HEK293 (cell line): ENCODE measurements around the gene KIAA0232.
"Not testable (repeated sequence)": the region's sequence is repeated elsewhere in the genome, so short reads cannot be mapped to it uniquely, and the experiment has no call there.

Experiments used
- CTCF ChIA-PET: fragments of 350-600 bp; formaldehyde crosslinking; extraction: SDS; loops from one replicate; lab custom pipeline; 2021; ENCODE audit warnings: antibody characterized with exemption; lab: Yijun Ruan, JAX
- POLR2A ChIA-PET: fragments of 300-600 bp; formaldehyde crosslinking; extraction: SDS; loops from one replicate; lab custom pipeline; 2020; ENCODE audit warnings: antibody characterized with exemption, inconsistent platforms; lab: Yijun Ruan, JAX
- H3K27ac ChIP-seq: fragments of 200-500 bp; sonication (Bioruptor generic); 2 replicates; pipeline ENCODE4 v1.5.1; 2014; ENCODE audit warnings: low read depth, low read length, control low read depth, inconsistent platforms; ENCODE audit errors: extremely low read depth
- H3K36me3 ChIP-seq, 2 experiments: fragments of 200-500 bp in 1 of 2; sonication (Bioruptor generic) in 1 of 2; 1 replicate in 1 of 2; 2 replicates in 1 of 2; pipeline ENCODE4 v1.5.1; 2014 to 2017; ENCODE audit warnings: inconsistent platforms in 2 of 2, low read length in 2 of 2; ENCODE audit not compliant: control insufficient read depth in 2 of 2, insufficient read depth in 1 of 2
- H3K4me1 ChIP-seq: fragments of 200-500 bp; sonication (Bioruptor generic); 2 replicates; pipeline ENCODE4 v1.5.1; 2014; ENCODE audit warnings: mild to moderate bottlenecking, low read length, inconsistent platforms; ENCODE audit not compliant: control insufficient read depth, insufficient read depth
- H3K4me3 ChIP-seq: 2 replicates; pipeline ENCODE4 v1.5.1; 2011; ENCODE audit warnings: low read depth, mild to moderate bottlenecking, control low read depth, low read length, moderate library complexity
- H3K9me3 ChIP-seq: fragments of 200-500 bp; sonication (Bioruptor generic); 2 replicates; pipeline ENCODE4 v1.5.1; 2014; ENCODE audit warnings: low read depth, low read length, inconsistent platforms; ENCODE audit not compliant: control insufficient read depth, insufficient read depth
- SETDB1 ChIP-seq: IDR thresholded peaks from one replicate; pipeline ENCODE4 v1.6.1; 2017; ENCODE audit warnings: mild to moderate bottlenecking, low read length, moderate library complexity, mixed read lengths; ENCODE audit not compliant: insufficient read length
- TRIM28 ChIP-seq: IDR thresholded peaks from 2 replicates; pipeline ENCODE4 v1.6.1; 2011; ENCODE audit warnings: low read length, control low read depth, borderline replicate concordance
- YY1 ChIP-seq: fragments of 450-650 bp; formaldehyde crosslinking; IDR thresholded peaks from 2 replicates; pipeline ENCODE4 v1.5.1; 2018; ENCODE audit warnings: missing biosample characterization, missing genetic modification characterization
- ZBTB17 ChIP-seq: fragments of 450-650 bp; formaldehyde crosslinking; IDR thresholded peaks from 2 replicates; pipeline ENCODE4 v1.5.1; 2016; ENCODE audit warnings: missing biosample characterization, missing genetic modification characterization
- ZBTB21 ChIP-seq: fragments of 450-650 bp; formaldehyde crosslinking; IDR thresholded peaks from 2 replicates; pipeline ENCODE4 v1.5.1; 2017; ENCODE audit warnings: missing biosample characterization, missing genetic modification characterization
- ZNF121 ChIP-seq: fragments of 450-650 bp; formaldehyde crosslinking; IDR thresholded peaks from 2 replicates; pipeline ENCODE4 v1.5.1; 2016; ENCODE audit warnings: missing biosample characterization, missing genetic modification characterization
- ZNF132 ChIP-seq: fragments of 450-650 bp; formaldehyde crosslinking; IDR thresholded peaks from 2 replicates; pipeline ENCODE4 v1.5.1; 2017; ENCODE audit warnings: missing biosample characterization, missing genetic modification characterization, borderline replicate concordance
- ZNF184 ChIP-seq: fragments of 450-650 bp; IDR thresholded peaks from 2 replicates; pipeline ENCODE4 v1.5.1; 2018; ENCODE audit warnings: missing biosample characterization, mild to moderate bottlenecking, missing genetic modification characterization
- ZNF292 ChIP-seq: fragments of 450-650 bp; formaldehyde crosslinking; IDR thresholded peaks from 2 replicates; pipeline ENCODE4 v1.5.1; 2016; ENCODE audit warnings: low read depth, missing biosample characterization, missing genetic modification characterization, borderline replicate concordance
- ZNF341 ChIP-seq: fragments of 450-650 bp; formaldehyde crosslinking; IDR thresholded peaks from 2 replicates; pipeline ENCODE4; 2016; ENCODE audit warnings: low read depth, missing biosample characterization, missing genetic modification characterization
- ZNF514 ChIP-seq: fragments of 450-650 bp; formaldehyde crosslinking; IDR thresholded peaks from 2 replicates; pipeline ENCODE4 v1.5.1; 2016; ENCODE audit warnings: missing biosample characterization, missing genetic modification characterization
- ZNF580 ChIP-seq: fragments of 450-650 bp; formaldehyde crosslinking; IDR thresholded peaks from 2 replicates; pipeline ENCODE4 v1.5.1; 2016; ENCODE audit warnings: missing biosample characterization, missing genetic modification characterization
- ZNF624 ChIP-seq: fragments of 450-650 bp; formaldehyde crosslinking; IDR thresholded peaks from 2 replicates; pipeline ENCODE4 v1.5.1; 2017; ENCODE audit warnings: missing biosample characterization, missing genetic modification characterization
- ZNF626 ChIP-seq: fragments of 450-650 bp; sonication (Bioruptor Pico); formaldehyde crosslinking; IDR thresholded peaks from 2 replicates; pipeline ENCODE4 v1.5.1; 2018; ENCODE audit warnings: missing biosample characterization, missing genetic modification characterization, inconsistent platforms
- ZNF658 ChIP-seq: fragments of 450-650 bp; formaldehyde crosslinking; IDR thresholded peaks from 2 replicates; pipeline ENCODE4; 2016; ENCODE audit warnings: missing biosample characterization, missing genetic modification characterization
- ZNF670 ChIP-seq: fragments of 450-650 bp; formaldehyde crosslinking; IDR thresholded peaks from 2 replicates; pipeline ENCODE4 v1.5.1; 2016; ENCODE audit warnings: missing biosample characterization, missing genetic modification characterization, low read depth
- ZNF76 ChIP-seq: fragments of 450-650 bp; formaldehyde crosslinking; IDR thresholded peaks from 2 replicates; pipeline ENCODE4; 2016; ENCODE audit warnings: low read depth, missing biosample characterization, missing genetic modification characterization, borderline replicate concordance
- TF ChIP-seq, protein P1 (sequence below): fragments of 450-650 bp; formaldehyde crosslinking; IDR thresholded peaks from 2 replicates; pipeline ENCODE4 v1.5.1; 2016; ENCODE audit warnings: missing biosample characterization, missing genetic modification characterization
- TF ChIP-seq, protein P2 (sequence below): fragments of 450-650 bp; formaldehyde crosslinking; IDR thresholded peaks from 2 replicates; pipeline ENCODE4 v1.5.1; 2016; ENCODE audit warnings: missing biosample characterization, missing genetic modification characterization
- TF ChIP-seq, protein P3 (sequence below): fragments of 450-650 bp; formaldehyde crosslinking; IDR thresholded peaks from 2 replicates; pipeline ENCODE4 v1.5.0; 2017; ENCODE audit warnings: missing biosample characterization, missing genetic modification characterization, borderline replicate concordance

Gene KIAA0232

DNA sequence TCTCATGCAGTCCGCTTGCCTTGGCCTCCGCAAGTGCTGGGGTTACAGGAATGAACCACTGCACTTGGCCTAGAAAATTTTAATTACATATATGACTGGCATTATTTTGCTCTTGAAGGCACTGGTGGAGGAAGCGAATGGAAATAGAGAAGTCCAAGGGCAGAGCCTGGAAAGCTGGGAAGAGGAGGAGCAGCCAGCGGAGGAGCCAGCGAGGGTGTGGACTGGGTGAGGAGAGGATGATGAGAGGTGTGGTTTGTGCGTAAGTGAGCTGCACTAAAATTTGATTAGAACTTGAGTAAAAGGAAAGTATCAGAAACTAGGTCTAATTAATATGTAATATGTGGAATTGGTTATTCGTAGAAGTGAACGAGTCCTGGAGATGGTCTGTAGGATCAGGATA, 13.3 kb downstream of the KIAA0232 start:
- no peak overlapping the region for H3K4me3 ChIP-seq
- no peak overlapping the region for H3K27ac ChIP-seq
- ChIA-PET POLR2A (no interaction called here), CTCF (interaction anchor here (1.7 kb wide), 1 partner anchor 78 kb away, joined by 5 read pairs; no protein-coding TSS in a partner anchor)
- no peaks in the 10 kb centered on the region; the same call in 1 of the 2 replicates for H3K4me1 ChIP-seq
- H3K36me3 ChIP-seq = peaks cover 4 to 27% of the 10 kb centered on the region in 2 experiments; a peak in 2 of 3 replicates
- H3K9me3 ChIP-seq = no peaks in the 10 kb centered on the region
- no peak for TF ChIP-seq ZNF76 (tag by site-specific recombination)
- TF ChIP-seq ZNF514 (tag by site-specific recombination) = no peak
- TF ChIP-seq ZNF626 = no peak
- TF ChIP-seq ZNF184 = no peak
- TF ChIP-seq SETDB1 = no peak
- TF ChIP-seq, protein P1, sequence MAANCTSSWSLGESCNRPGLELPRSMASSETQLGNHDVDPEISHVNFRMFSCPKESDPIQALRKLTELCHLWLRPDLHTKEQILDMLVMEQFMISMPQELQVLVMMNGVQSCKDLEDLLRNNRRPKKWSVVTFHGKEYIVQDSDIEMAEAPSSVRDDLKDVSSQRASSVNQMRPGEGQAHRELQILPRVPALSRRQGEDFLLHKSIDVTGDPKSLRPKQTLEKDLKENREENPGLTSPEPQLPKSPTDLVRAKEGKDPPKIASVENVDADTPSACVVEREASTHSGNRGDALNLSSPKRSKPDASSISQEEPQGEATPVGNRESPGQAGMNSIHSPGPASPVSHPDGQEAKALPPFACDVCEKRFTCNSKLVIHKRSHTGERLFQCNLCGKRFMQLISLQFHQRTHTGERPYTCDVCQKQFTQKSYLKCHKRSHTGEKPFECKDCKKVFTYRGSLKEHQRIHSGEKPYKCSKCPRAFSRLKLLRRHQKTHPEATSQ (tag by site-specific recombination) = no peak
- TF ChIP-seq ZNF624 = no peak
- TF ChIP-seq ZNF580 (tag by site-specific recombination) = no peak
- no peak for TF ChIP-seq YY1
- TF ChIP-seq, protein P2, sequence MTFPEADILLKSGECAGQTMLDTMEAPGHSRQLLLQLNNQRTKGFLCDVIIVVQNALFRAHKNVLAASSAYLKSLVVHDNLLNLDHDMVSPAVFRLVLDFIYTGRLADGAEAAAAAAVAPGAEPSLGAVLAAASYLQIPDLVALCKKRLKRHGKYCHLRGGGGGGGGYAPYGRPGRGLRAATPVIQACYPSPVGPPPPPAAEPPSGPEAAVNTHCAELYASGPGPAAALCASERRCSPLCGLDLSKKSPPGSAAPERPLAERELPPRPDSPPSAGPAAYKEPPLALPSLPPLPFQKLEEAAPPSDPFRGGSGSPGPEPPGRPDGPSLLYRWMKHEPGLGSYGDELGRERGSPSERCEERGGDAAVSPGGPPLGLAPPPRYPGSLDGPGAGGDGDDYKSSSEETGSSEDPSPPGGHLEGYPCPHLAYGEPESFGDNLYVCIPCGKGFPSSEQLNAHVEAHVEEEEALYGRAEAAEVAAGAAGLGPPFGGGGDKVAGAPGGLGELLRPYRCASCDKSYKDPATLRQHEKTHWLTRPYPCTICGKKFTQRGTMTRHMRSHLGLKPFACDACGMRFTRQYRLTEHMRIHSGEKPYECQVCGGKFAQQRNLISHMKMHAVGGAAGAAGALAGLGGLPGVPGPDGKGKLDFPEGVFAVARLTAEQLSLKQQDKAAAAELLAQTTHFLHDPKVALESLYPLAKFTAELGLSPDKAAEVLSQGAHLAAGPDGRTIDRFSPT (tag by site-specific recombination) = no peak
- TF ChIP-seq ZNF658 (tag by site-specific recombination) = no peak
- no peak for TF ChIP-seq ZNF132 (tag by site-specific recombination)
- TF ChIP-seq, protein P3, sequence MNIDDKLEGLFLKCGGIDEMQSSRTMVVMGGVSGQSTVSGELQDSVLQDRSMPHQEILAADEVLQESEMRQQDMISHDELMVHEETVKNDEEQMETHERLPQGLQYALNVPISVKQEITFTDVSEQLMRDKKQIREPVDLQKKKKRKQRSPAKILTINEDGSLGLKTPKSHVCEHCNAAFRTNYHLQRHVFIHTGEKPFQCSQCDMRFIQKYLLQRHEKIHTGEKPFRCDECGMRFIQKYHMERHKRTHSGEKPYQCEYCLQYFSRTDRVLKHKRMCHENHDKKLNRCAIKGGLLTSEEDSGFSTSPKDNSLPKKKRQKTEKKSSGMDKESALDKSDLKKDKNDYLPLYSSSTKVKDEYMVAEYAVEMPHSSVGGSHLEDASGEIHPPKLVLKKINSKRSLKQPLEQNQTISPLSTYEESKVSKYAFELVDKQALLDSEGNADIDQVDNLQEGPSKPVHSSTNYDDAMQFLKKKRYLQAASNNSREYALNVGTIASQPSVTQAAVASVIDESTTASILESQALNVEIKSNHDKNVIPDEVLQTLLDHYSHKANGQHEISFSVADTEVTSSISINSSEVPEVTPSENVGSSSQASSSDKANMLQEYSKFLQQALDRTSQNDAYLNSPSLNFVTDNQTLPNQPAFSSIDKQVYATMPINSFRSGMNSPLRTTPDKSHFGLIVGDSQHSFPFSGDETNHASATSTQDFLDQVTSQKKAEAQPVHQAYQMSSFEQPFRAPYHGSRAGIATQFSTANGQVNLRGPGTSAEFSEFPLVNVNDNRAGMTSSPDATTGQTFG (tag by site-specific recombination) = no peak
- no peak for TF ChIP-seq ZNF292 (tag by site-specific recombination)
- no peak for TF ChIP-seq ZNF341 (tag by site-specific recombination)
- TF ChIP-seq ZBTB21 = no peak
- no peak for TF ChIP-seq ZNF670 (tag by site-specific recombination)
- TF ChIP-seq ZBTB17 (tag by site-specific recombination) = no peak
- TF ChIP-seq TRIM28 = no peak

- POLR2A ChIA-PET = not testable (repeated sequence)
These were observed 14.8 kb downstream of the KIAA0232 start for GRCh38 chr4:6797368-6797767.

More at GRCh38 chr4:6797368-6797767, 14.8 kb downstream of the KIAA0232 start:
- H3K4me3 ChIP-seq, H3K27ac ChIP-seq, H3K4me1 ChIP-seq, H3K9me3 ChIP-seq: not testable (repeated sequence)
- H3K36me3 ChIP-seq = peaks cover 0 to 19% of the 10 kb centered on the region in 2 experiments; a peak in 1 of 3 replicates
- CTCF ChIA-PET = interaction anchor here (1.7 kb wide), 1 partner anchor 14 kb away, joined by 3 read pairs; no protein-coding TSS in a partner anchor
- 0 out of 2 replicates have a peak, but pooled peaks have one; percentile 15 for TF ChIP-seq ZNF121 (tag by site-specific recombination)
